ENCODE data around the gene MLST8.

MLST8 gene

DNA sequence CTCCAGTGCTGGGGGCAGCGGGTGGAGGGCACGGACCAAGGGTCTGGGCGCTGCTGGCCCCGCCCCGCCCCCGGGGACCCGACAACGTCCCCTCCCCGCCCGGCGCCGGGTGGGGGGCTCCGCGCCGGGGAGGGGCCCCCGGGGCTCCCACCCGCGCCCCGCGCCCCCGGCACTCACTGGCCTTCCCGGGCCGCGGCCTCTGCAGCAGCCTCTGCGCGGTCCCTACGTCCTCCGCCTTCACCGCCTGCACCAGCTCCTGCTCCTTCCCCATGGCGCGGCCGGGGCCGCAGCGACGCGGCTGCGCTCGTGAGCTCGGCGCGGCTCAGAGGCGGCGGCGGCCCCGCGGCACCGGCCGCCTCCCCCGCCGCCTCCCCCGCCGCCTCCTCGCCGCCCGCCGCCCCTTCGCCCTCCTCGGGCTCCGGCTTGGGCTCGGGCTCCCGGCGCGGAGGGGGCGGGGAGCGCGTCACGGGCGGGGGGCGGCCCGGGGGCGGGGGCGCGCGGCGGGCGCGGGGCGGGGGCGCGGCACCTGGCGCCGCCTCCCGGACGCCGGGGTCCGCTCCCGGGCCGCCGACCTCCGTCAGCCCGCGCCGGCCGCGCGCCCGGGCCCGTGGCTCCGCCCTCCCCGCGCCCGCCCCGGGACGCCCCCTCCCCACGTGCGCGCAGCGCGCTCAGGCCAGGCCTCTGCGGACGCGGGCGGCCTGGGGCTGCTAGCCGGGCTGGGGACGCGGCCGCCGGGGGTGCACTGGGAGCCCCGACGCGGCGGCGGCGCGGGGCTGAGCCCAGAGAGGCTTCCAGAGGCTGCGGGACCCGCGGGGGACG is 8.9 kb upstream of the MLST8 start, which contains the start of gene CASKIN1:
TSS of gene CASKIN1 (minus strand) at position 444 of the 819 bp plus-strand sequence. CDS start at position 271, 173 bp downstream.
- Histone ChIP-seq H2AFZ (ENCODE audit: low read depth, low read length) (no peak within 1 kb of the TSS), H4K20me1 (ENCODE audit: insufficient read depth, low read length) (peaks cover 16% of the 10 kb centered on the region), H3K4me1 (ENCODE audit: insufficient read depth, low read length) (peaks cover 12% of the 10 kb centered on the region), H3K4me2 (ENCODE audit: insufficient read depth, low read length) (peak within 1 kb of the TSS; percentile 69), H3K27me3 (ENCODE audit: insufficient read depth, low read length, poor library complexity) (peaks cover 49% of the 10 kb centered on the region), H3K36me3 (ENCODE audit: insufficient read depth, low read length) (no peaks in the 10 kb centered on the region), H3K27ac (ENCODE audit: low read length) (no peak within 1 kb of the TSS), H3K9ac (ENCODE audit: low read depth, low read length) (peak within 1 kb of the TSS; percentile 45; the same call in 1 of the 2 replicates), H3K9me3 (ENCODE audit: insufficient read depth, low read length, severe bottlenecking) (no peaks in the 10 kb centered on the region), H3K79me2 (ENCODE audit: insufficient read depth, low read length) (no peaks in the 10 kb centered on the region), H3K4me3 (ENCODE audit: low read depth in 1 of 2, low read length in 2 of 2) (peak within 1 kb of the TSS in 1 of 2 experiments; percentile 51; a peak in 2 of 4 replicates)
- no peak for DNase-seq
- peak; percentile 66 for ATAC-seq (ENCODE audit: insufficient read depth, low read depth)
- TF ChIP-seq, protein P1, sequence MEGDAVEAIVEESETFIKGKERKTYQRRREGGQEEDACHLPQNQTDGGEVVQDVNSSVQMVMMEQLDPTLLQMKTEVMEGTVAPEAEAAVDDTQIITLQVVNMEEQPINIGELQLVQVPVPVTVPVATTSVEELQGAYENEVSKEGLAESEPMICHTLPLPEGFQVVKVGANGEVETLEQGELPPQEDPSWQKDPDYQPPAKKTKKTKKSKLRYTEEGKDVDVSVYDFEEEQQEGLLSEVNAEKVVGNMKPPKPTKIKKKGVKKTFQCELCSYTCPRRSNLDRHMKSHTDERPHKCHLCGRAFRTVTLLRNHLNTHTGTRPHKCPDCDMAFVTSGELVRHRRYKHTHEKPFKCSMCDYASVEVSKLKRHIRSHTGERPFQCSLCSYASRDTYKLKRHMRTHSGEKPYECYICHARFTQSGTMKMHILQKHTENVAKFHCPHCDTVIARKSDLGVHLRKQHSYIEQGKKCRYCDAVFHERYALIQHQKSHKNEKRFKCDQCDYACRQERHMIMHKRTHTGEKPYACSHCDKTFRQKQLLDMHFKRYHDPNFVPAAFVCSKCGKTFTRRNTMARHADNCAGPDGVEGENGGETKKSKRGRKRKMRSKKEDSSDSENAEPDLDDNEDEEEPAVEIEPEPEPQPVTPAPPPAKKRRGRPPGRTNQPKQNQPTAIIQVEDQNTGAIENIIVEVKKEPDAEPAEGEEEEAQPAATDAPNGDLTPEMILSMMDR (IDR thresholded peaks at IDR 0.05; ENCODE audit: borderline replicate concordance, extremely low read depth, low read length, poor library complexity, severe bottlenecking), result no peak
- TF ChIP-seq EZH2 (IDR thresholded peaks at IDR 0.05; ENCODE audit: borderline replicate concordance, low read depth, low read length, severe bottlenecking), result no peak

DNA sequence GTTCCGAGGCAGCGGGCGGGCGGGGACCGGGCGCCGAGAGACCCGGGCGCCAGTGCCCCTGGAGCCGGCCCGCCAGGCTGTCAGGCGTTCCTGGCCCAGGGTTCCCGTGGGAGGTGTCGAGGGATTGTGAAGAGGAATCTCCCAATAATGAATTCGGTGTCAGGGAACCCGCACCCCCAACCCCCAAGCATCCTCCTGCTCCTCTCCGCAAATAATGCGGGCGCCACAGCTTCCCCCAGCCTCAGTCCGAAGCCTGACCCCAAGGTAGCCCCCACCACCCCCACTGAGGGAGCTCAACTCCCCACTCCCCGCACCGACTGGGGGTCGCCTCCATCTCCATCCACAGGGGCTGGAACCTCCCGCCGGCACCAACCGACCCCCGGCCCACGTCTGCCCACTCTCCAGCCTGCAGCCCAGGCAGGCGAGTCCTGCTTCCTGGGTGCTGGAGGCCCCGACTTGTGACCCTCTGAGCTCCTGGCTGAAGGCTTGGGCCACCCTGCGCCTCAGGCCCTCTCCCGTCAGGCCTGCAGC is 8.2 kb upstream of the MLST8 start:
- no peak overlapping the region for H2AFZ ChIP-seq (ENCODE audit: low read depth, low read length)
- DNase-seq, result no peak
- no peaks in the 10 kb centered on the region for H3K9me3 ChIP-seq (ENCODE audit: insufficient read depth, low read length, severe bottlenecking)
- H3K4me2 ChIP-seq (ENCODE audit: insufficient read depth, low read length), result no peak overlapping the region
- no peak for ATAC-seq (ENCODE audit: insufficient read depth, low read depth)
- H3K36me3 ChIP-seq (ENCODE audit: insufficient read depth, low read length), result no peaks in the 10 kb centered on the region
- H3K4me1 ChIP-seq (ENCODE audit: insufficient read depth, low read length), result peaks cover 12% of the 10 kb centered on the region
- H3K9ac ChIP-seq (ENCODE audit: low read depth, low read length), result no peak overlapping the region
- peaks cover 16% of the 10 kb centered on the region for H4K20me1 ChIP-seq (ENCODE audit: insufficient read depth, low read length)
- TF ChIP-seq, protein P1 (IDR thresholded peaks at IDR 0.05; ENCODE audit: borderline replicate concordance, extremely low read depth, low read length, poor library complexity, severe bottlenecking), result no peak
- no peak for TF ChIP-seq EZH2 (IDR thresholded peaks at IDR 0.05; ENCODE audit: borderline replicate concordance, low read depth, low read length, severe bottlenecking)
- H3K79me2 ChIP-seq (ENCODE audit: insufficient read depth, low read length), result no peaks in the 10 kb centered on the region
- H3K27ac ChIP-seq (ENCODE audit: low read length), result no peak overlapping the region
- peaks cover 49% of the 10 kb centered on the region for H3K27me3 ChIP-seq (ENCODE audit: insufficient read depth, low read length, poor library complexity)
- H3K4me3 ChIP-seq (ENCODE audit: low read depth in 1 of 2, low read length in 2 of 2), result no peak overlapping the region

- no peak for ATAC-seq (ENCODE audit: insufficient read depth, low read depth)
- H3K4me1 ChIP-seq (ENCODE audit: insufficient read depth, low read length), result peaks cover 12% of the 10 kb centered on the region
Measured at GRCh38 chr16:2197765-2198164, 7.5 kb upstream of the MLST8 start.

More at GRCh38 chr16:2197765-2198164, 7.5 kb upstream of the MLST8 start:
- Histone ChIP-seq H3K36me3 (ENCODE audit: insufficient read depth, low read length) (no peaks in the 10 kb centered on the region), H2AFZ (ENCODE audit: low read depth, low read length) (no peak overlapping the region), H3K4me2 (ENCODE audit: insufficient read depth, low read length) (no peak overlapping the region), H3K9ac (ENCODE audit: low read depth, low read length) (no peak overlapping the region), H4K20me1 (ENCODE audit: insufficient read depth, low read length) (peaks cover 16% of the 10 kb centered on the region), H3K27me3 (ENCODE audit: insufficient read depth, low read length, poor library complexity) (peaks cover 49% of the 10 kb centered on the region), H3K9me3 (ENCODE audit: insufficient read depth, low read length, severe bottlenecking) (no peaks in the 10 kb centered on the region), H3K27ac (ENCODE audit: low read length) (no peak overlapping the region), H3K4me3 (ENCODE audit: low read depth in 1 of 2, low read length in 2 of 2) (no peak overlapping the region), H3K79me2 (ENCODE audit: insufficient read depth, low read length) (no peaks in the 10 kb centered on the region)
- DNase-seq, result no peak
- TF ChIP-seq EZH2 (IDR thresholded peaks at IDR 0.05; ENCODE audit: borderline replicate concordance, low read depth, low read length, severe bottlenecking), result no peak
- TF ChIP-seq, protein P1 (IDR thresholded peaks at IDR 0.05; ENCODE audit: borderline replicate concordance, extremely low read depth, low read length, poor library complexity, severe bottlenecking), result no peak

All from DND-41 (cell line).